GM18909 (cell line): ENCODE results near the gene C20orf141.
"Not testable (repeated sequence)": the region's sequence is repeated elsewhere in the genome, so short reads cannot be mapped to it uniquely, and the experiment has no call there.

Source experiments
- ATAC-seq: cut with Tn5 transposase; IDR thresholded peaks from one replicate; pipeline ENCODE4 v1.9.1; 2021; ENCODE audit warnings: mild to moderate bottlenecking; ENCODE audit not compliant: unreplicated experiment, poor library complexity

The C20orf141 gene

DNA sequence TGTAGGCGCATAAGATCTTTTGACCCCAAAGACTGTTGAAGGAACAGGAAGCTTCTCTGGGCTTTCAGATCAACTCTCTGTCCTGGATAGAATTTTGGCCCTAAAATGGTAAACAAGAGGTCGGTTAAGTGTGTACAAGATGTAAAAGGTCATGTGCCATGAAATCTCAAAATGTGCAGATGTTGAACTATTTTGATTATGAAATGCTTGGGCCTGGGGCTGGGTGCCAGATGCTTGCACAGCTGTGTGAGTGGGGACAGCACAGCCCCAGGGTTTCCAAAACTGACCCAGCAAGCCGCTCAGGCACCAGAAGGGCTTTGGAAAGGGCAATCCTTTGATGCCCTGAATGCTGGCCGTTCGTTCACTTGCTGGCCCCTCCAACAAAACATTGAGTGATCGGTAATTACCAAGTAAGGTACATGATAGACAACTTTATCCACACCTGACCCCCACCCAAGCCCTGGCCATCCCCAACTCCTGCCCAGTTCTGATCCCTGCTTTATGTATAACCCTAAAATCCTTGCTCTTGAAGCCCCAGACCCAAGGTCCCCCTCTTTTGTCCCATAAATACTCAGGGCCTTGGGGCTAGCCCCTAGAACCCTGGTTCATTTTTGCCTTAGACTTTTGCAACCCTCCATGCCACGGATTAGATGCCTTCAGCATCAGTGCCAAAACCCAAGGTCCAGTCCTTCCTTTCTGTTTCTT, 3.3 kb downstream of the C20orf141 start:
- no peak for ATAC-seq

GRCh38 chr20:2820084-2820895, 5.5 kb downstream of the C20orf141 start:
- ATAC-seq = no peak

- ATAC-seq = no peak
Measured at GRCh38 chr20:2820896-2821869, 6.4 kb downstream of the C20orf141 start.

- no peak for ATAC-seq
Measured at GRCh38 chr20:2822073-2822472, 7.3 kb downstream of the C20orf141 start.

DNA sequence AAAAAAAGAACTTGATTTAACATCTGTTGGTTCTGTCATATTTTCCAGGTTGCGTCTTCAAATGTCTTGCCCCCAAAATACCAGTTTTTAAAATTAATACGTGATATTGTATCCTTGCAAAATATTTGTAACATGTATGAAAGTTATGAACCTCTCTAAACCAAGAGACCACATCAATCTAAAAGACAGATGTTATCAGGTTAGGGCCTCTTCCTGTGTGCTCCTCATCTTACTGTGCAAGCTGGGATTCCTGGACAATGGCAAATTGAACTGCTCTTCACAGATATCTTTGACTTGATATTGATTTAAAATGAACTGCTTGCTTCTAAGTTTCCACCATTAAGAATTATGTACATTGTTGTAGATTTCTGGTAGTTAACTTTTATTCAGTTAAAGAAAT, 11.0 kb downstream of the C20orf141 start:
- no peak for ATAC-seq

GRCh38 chr20:2826655-2827054, 11.9 kb downstream of the C20orf141 start:
- ATAC-seq = no peak

DNA sequence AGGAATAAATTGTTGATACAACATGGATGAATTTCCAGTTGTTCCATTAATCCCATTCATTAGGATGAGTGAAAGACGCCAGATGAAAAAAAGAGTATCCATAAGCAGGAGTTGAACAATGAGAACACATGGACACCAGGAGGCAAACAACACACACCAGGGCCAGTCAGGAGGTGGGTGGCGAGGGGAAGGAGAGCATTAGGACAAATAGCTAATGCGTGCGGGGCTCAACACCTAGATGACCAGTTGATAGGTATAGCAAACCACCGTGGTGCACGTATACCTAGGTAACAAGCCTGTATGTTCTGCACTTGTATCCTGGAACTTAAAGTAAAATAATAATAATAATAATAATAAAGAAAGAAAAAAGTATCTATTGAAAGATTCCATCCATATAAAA, 14.6 kb downstream of the C20orf141 start:
- ATAC-seq = no peak

- ATAC-seq = not testable (repeated sequence)
Measured at GRCh38 chr20:2831206-2831605, 16.4 kb downstream of the C20orf141 start.

DNA sequence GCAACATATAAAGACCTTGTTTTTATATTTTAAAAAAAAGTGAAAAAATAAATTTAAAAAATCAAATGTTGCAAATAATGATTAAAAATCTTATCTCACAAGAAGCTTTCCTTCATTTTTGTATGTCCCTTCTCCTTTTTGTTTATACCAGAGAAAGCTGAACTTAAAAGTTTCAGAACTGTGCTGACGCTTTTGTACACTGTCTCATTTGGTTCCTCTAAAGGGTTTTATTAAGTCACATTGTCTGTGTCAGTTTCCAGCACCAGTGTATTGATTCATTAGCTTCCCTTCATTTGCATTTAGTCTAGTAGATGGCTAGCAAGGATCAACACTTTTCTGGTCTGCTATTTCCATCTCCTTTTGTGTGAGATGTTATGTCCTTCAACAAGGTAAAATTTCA, 19.0 kb downstream of the C20orf141 start:
- ATAC-seq = no peak

DNA sequence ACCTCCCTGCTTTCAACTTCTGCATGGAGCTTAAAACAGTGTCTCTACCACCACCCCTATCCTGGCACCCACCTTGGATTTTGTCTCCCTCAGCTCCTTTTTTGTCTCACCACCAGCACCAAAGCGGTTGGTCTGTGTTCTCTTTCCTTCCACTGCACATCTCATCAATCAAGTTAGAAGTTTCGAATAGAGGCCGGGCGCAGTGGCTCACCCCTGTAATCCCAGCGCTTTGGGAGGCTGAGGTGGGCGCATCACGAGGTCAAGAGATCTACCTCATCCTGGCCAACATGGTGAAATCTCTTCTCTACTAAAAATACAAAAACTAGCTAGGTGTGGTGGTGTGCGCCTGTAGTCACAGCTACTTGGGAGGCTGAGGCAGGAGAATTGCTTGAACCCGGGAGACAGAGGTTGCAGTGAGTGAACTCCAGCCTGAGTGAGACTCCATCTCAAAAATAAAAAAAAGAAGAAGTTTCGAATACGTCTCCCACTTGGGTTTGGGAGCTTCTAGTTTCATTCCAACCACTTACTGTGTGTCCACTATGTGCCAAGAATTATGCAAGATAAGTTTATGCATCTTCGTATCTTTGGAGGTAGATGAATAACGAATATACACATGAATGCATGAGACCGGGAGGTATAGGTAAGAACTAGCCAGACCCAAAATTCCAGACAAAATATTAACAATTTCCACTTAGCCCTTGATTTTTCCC, 19.8 kb downstream of the C20orf141 start:
- no peak for ATAC-seq

DNA sequence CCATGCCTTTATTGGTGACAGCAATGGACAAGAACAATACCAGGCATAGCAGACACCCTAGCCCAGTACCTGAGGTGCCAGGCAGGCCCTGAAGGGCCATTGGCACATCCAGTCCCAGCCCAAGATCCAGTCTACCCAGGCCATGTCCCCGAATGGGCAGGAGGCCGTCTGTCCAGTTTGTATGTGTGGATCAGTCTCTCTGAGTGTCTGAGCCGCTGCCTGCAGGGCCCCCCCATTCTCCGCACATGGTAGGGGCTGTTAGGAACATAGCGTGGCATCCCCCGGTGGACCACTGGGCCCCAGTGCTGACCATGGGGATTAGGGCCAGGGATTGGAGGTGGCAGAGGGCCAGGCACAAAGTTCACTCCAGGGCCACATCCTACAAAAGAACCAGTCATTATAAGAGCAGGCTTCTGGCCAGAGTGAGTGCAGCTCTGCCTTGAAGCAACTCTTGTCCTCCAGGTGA, 20.6 kb downstream of the C20orf141 start:
- ATAC-seq = no peak

DNA sequence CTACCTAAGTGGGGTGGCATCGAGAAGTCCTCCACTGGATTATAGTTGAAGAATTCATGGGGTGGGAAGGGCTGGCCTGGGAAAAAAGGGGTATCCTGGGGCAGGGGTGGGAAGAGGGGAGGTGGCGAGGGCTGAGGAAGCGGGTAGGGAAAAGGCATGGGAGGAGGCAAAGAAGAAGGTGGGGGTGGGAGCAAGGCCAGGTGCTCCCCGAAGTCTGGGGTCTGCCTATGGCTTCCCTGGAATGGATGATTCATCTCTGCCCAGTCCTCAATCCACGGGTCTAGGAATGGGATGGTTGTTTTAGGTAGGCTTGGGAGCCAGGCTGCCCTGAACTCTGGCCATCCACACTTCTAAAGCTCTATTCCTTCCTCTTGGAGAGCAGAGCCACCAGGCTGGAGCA, 21.2 kb downstream of the C20orf141 start:
- no peak for ATAC-seq

DNA sequence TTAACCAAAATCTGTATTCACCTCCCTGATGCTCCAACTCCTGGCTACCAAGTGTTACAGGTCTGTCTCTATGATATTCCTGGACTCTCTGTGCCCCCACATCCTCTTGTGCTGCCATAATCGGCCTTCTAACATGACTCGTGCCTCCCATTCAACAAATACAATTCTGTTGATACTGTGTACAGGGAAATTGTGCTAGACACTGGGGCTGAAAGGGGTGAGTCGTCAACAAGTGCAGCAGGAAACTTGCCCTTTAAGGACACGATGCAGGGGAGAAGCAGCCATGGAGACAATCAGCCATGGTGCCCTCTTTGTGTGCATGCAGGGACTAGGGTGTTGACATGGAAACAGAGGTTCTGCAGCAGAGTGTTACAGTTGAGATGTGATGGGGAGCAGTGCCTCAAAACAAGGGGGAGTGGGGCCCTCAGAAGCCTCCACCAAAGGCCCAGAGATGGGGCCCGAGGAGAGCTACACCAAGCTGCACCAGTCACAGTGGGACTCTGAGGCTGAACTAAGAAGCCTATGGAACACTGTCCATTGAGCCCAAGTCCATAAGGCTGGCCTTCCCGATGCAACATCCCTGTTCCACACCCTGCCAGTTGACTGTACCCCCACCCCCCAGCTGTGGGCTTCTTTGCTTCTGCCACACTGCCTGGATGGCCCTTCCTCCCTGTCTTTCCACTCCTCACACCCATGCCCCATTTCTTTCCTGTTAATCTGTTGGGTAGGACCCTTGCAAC, 22.6 kb downstream of the C20orf141 start:
- ATAC-seq = no peak

GRCh38 chr20:2838170-2838797, 23.5 kb downstream of the C20orf141 start:
- no peak for ATAC-seq

DNA sequence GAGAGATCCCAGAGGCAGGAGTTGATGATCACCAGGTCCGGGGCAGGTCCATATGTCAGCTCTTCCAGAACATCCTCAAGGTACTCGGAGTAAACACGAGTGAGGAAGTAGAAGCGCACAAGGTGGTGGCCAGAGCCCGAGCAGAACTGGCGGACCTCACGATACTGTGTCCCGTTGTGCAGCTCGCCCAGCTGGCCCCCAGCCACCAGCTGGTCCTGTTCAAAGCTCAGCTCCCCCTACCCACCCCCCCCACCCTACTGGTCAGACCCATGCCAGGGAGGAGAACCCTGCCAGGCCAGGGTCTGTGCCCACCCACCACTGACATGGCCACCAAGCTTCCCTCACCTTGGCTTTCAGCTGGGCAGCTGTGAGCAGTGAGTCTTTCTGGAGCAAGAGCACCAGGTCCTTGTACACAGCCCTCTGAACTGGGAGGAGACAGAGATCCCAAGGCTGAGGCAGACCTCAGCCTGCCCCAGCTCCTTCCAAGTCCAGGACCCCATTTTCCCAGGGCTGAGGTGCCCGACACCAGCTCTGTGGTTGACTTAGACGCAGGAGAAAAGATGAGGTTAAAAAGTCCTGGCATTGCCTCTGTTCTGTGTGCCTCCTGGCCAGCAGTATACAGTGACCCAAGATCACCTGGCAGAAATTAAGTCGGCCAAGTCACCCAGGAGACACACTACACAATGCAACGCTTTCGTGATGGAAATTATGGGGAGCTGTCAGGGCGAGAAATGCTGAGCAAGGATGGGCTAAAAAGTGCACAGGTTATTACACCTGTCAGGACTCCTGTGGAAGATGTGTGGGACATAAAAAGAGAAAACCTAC, 24.3 kb downstream of the C20orf141 start:
- ATAC-seq = no peak

DNA sequence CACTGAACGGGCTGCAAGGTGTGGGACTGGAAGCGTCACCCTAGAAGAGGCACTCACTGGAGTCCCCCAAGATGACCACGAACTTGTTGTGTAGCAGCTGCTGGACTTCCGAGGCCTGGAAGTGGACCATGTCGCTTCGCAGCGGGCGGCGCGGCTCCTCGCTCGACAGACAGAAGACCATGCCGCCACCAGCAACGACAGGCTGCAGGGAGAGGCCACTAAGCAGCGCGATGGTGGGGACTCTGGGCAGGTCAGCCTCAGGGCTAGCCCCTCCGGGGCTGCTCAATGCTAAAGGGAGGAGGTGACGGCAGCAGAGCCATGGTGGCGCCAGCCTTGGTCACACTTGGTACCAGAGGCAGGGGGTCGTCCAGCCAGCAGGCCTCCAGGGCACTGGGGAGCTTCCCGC, 24.9 kb downstream of the C20orf141 start:
- ATAC-seq = no peak

DNA sequence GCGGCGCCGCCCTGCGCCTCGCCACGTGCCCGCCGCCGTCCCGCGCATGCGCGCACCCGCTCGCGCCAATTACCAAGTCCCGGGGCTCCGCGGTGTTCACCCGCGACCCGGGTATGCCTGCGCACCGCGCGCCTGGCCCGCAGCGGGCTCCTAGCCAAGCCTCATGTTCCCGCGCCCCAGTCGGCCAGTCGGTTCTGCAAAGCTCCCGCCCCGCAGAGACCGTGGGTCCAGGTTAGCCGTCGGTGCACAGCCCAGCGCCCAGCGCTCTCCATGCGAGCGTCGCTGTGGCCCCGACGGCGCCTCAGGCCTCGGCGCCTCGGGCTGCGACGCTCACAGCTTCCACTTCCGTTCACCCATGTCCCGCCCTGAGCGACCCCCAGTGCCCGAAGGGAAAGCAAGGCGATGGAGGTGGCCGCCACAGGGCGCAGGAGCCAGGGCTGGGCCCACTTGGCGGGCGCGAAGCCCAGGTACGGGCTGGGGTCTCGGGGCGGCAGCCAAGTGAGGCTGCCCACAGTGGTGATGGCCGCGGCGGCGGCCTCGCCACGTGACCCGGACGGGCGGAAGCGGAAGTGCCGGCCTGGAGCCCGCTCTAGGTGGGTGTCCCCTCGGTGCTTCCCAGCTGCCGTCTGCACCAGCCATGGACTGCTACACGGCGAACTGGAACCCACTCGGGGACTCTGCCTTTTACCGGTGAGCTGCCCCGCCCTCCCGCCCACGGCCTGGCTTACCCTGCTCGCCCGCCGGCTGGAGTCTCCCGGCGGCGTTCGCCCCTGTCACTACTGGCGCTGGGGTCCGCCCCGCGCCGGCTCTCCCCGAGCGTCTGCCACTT, 25.6 kb downstream of the C20orf141 start, which contains the start of the genes PCED1A and VPS16:
TSS of gene PCED1A (minus strand) at position 518 of the 829 bp plus-strand sequence. CDS start 743 bp downstream, outside the sequence.
TSS of gene VPS16 (plus strand) at position 608 of the 829 bp plus-strand sequence. CDS start at position 638, 30 bp downstream.
- peak; percentile 95 for ATAC-seq
